GM23338 (cell line): Measurements from ENCODE around the gene PPP2R5E. TPM values are rescaled to one million over a fixed set of nuclear protein-coding genes. Genes with fewer than 3 reads are reported as not detected.

Experiments used
- ATAC-seq: fragments of 200-7000 bp; cut with Tn5 transposase; 3 replicates; pipeline ENCODE4 v1.9.1; 2020
- DNase-seq: peaks from one replicate; pipeline ENCODE4 v3.0.0-alpha.2; 2015; ENCODE audit warnings: low spot score
- H2AFZ ChIP-seq: fragments of 200-600 bp; sonication (generic); 2 replicates; pipeline ENCODE4 v1.8.0; 2016; ENCODE audit warnings: antibody characterized with exemption, mild to moderate bottlenecking, moderate library complexity
- H3F3A ChIP-seq: fragments of 200-600 bp; sonication (generic); replicated peaks from 2 replicates; pipeline ENCODE4 v1.8.0; 2017; ENCODE audit warnings: antibody characterized with exemption, mixed run types, low read depth
- H3K27ac ChIP-seq: fragments of 200-600 bp; sonication (generic); 2 replicates; pipeline ENCODE4 v1.6.1; 2016; ENCODE audit warnings: low read depth
- H3K27me3 ChIP-seq: fragments of 200-600 bp; sonication (generic); 2 replicates; pipeline ENCODE4 v1.8.0; 2016; ENCODE audit warnings: mild to moderate bottlenecking, mixed run types, moderate library complexity; ENCODE audit not compliant: insufficient read depth
- H3K36me3 ChIP-seq: fragments of 200-600 bp; sonication (generic); 2 replicates; pipeline ENCODE4 v1.8.0; 2016; ENCODE audit warnings: mild to moderate bottlenecking; ENCODE audit not compliant: insufficient read depth
- H3K4me1 ChIP-seq: fragments of 200-600 bp; sonication (generic); 2 replicates; pipeline ENCODE4 v1.8.0; 2016; ENCODE audit warnings: mild to moderate bottlenecking, moderate library complexity; ENCODE audit not compliant: insufficient read depth
- H3K4me2 ChIP-seq: fragments of 200-600 bp; sonication (generic); 2 replicates; pipeline ENCODE4 v1.7.1; 2017; ENCODE audit warnings: mixed run types
- H3K4me3 ChIP-seq: fragments of 200-600 bp; sonication (generic); 2 replicates; pipeline ENCODE4 v1.6.1; 2016; ENCODE audit warnings: mixed run types
- H3K79me2 ChIP-seq: fragments of 200-600 bp; sonication (generic); replicated peaks from 2 replicates; pipeline ENCODE4 v1.8.0; 2017; ENCODE audit warnings: mild to moderate bottlenecking; ENCODE audit not compliant: insufficient read depth
- H3K9me2 ChIP-seq: fragments of 200-600 bp; sonication (generic); 2 replicates; pipeline ENCODE4 v1.8.0; 2017; ENCODE audit not compliant: insufficient read depth
- H4K20me1 ChIP-seq: fragments of 200-600 bp; sonication (generic); replicated peaks from 2 replicates; pipeline ENCODE4 v1.8.0; 2017; ENCODE audit warnings: mild to moderate bottlenecking; ENCODE audit not compliant: insufficient read depth
- H3K27ac Mint-ChIP-seq: 2 replicates; pipeline ENCODE4 v1.8.0; 2020; ENCODE audit warnings: inconsistent platforms, mild to moderate bottlenecking, moderate library complexity, mixed read lengths
- H3K27me3 Mint-ChIP-seq: 3 replicates; pipeline ENCODE4 v1.8.0; 2022; ENCODE audit warnings: low read depth, mild to moderate bottlenecking, moderate library complexity, mixed read lengths, inconsistent platforms; ENCODE audit not compliant: insufficient read depth, poor library complexity
- H3K36me3 Mint-ChIP-seq: 3 replicates; pipeline ENCODE4 v1.8.0; 2021; ENCODE audit warnings: low read depth, mild to moderate bottlenecking, inconsistent platforms, moderate library complexity, mixed read lengths
- H3K4me1 Mint-ChIP-seq: 3 replicates; pipeline ENCODE4 v1.8.0; 2020; ENCODE audit warnings: mild to moderate bottlenecking, inconsistent platforms, mixed read lengths
- H3K4me3 Mint-ChIP-seq: 3 replicates; pipeline ENCODE4 v1.8.0; 2021; ENCODE audit warnings: moderate library complexity, mild to moderate bottlenecking, inconsistent platforms, mixed read lengths
- H3K9me3 Mint-ChIP-seq: 3 replicates; pipeline ENCODE4 v1.8.0; 2020; ENCODE audit warnings: moderate library complexity, mild to moderate bottlenecking, inconsistent platforms, mixed read lengths
- CREB1 ChIP-seq: fragments of 250-450 bp; sonication (Bioruptor Pico); IDR thresholded peaks from 2 replicates; pipeline ENCODE4 v1.5.0; 2020; ENCODE audit warnings: low read depth, mild to moderate bottlenecking, moderate library complexity
- EZH2 ChIP-seq: fragments of 200-600 bp; sonication (generic); IDR thresholded peaks from one replicate; pipeline ENCODE4 v1.8.0; 2017; ENCODE audit warnings: antibody characterized with exemption, mild to moderate bottlenecking, low read depth; ENCODE audit not compliant: unreplicated experiment
- EZH2phosphoT487 ChIP-seq: fragments of 200-600 bp; sonication (generic); IDR thresholded peaks from one replicate; pipeline ENCODE4 v1.8.1; 2018; ENCODE audit warnings: antibody characterized with exemption; ENCODE audit not compliant: unreplicated experiment
- NANOG ChIP-seq: IDR thresholded peaks from 2 replicates; pipeline ENCODE4 v1.6.1; 2016; ENCODE audit warnings: antibody characterized with exemption, borderline replicate concordance
- POLR2AphosphoS5 ChIP-seq: IDR thresholded peaks from 2 replicates; pipeline ENCODE4 v1.6.1; 2016; ENCODE audit warnings: antibody characterized with exemption, low read depth
- STAT1 ChIP-seq: IDR thresholded peaks from one replicate; pipeline ENCODE4 v1.6.1; 2016; ENCODE audit warnings: antibody characterized with exemption; ENCODE audit not compliant: unreplicated experiment
- ZNF114 ChIP-seq: fragments of 250-450 bp; sonication (Bioruptor Pico); IDR thresholded peaks from 2 replicates; pipeline ENCODE4 v1.5.0; 2020; ENCODE audit warnings: mild to moderate bottlenecking, moderate library complexity
- ZNF331 ChIP-seq: fragments of 250-450 bp; sonication (Bioruptor Pico); IDR thresholded peaks from 2 replicates; pipeline ENCODE4 v1.5.0; 2020; ENCODE audit warnings: low read depth, mild to moderate bottlenecking, moderate library complexity
- polyA plus RNA-seq: library from polyadenylated mRNA; unstranded; fragments of >200 nt; fragmentation: Nextera tagmentation; extraction: Ambion mirVana; gene quantifications from 2 replicates; pipeline ENCODE4 v1.2.1, GENCODE V29; 2016
- total RNA-seq: library from RNA; depleted of rRNA; stranded (reverse); fragments of >200 nt; shearing (Covaris generic); gene quantifications from 2 replicates; pipeline ENCODE4 v1.2.3, GENCODE V29; 2014
- TF ChIP-seq, protein P1 (sequence below): IDR thresholded peaks from one replicate; pipeline ENCODE4 v1.6.1; 2018; ENCODE audit warnings: antibody characterized with exemption; ENCODE audit not compliant: unreplicated experiment
- TF ChIP-seq, protein P2 (sequence below): fragments of 250-450 bp; sonication (Bioruptor Pico); IDR thresholded peaks from 2 replicates; pipeline ENCODE4 v1.5.0; 2020; ENCODE audit warnings: mild to moderate bottlenecking, moderate library complexity
- TF ChIP-seq, protein P3 (sequence below): IDR thresholded peaks from 2 replicates; pipeline ENCODE4 v1.6.1; 2016; ENCODE audit warnings: antibody characterized with exemption

The PPP2R5E gene
- total and polyA plus RNA-seq, 2 experiments from 2014 or later, result 40.9 to 45.5 TPM

DNA sequence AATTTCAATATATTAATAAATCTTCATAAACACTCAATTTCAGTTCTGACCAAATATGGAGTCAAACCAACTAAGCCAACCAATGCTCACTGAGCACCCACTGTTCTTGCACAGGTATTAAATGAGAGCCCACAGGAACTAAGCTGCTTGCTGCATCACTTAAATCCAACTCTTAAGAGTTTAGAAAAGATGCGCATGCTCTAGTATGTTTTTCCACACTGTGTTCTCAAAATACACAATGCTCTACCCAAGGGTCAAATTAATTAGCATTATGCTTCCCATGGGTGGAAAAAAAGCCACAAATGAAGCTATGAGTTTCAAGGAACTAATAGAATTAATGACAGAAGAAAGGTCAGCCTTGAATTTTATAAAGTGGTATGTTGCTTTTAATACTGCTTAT, 220.7 kb downstream of the PPP2R5E start:
- no peaks in the 10 kb centered on the region for H3K36me3 Mint-ChIP-seq
- H3K27ac ChIP-seq, result no peak overlapping the region
- H3K4me3 ChIP-seq, result no peak overlapping the region
- H3K36me3 ChIP-seq, result no peaks in the 10 kb centered on the region
- H3K27ac Mint-ChIP-seq, result no peak overlapping the region
- TF ChIP-seq POLR2AphosphoS5 (no peak), NANOG (no peak), STAT1 (no peak), EZH2phosphoT487 (no peak), EZH2 (no peak), ZNF114 (no peak), ZNF331 (CRISPR knock-in tag) (no peak), CREB1 (no peak)
- TF ChIP-seq, protein P1, sequence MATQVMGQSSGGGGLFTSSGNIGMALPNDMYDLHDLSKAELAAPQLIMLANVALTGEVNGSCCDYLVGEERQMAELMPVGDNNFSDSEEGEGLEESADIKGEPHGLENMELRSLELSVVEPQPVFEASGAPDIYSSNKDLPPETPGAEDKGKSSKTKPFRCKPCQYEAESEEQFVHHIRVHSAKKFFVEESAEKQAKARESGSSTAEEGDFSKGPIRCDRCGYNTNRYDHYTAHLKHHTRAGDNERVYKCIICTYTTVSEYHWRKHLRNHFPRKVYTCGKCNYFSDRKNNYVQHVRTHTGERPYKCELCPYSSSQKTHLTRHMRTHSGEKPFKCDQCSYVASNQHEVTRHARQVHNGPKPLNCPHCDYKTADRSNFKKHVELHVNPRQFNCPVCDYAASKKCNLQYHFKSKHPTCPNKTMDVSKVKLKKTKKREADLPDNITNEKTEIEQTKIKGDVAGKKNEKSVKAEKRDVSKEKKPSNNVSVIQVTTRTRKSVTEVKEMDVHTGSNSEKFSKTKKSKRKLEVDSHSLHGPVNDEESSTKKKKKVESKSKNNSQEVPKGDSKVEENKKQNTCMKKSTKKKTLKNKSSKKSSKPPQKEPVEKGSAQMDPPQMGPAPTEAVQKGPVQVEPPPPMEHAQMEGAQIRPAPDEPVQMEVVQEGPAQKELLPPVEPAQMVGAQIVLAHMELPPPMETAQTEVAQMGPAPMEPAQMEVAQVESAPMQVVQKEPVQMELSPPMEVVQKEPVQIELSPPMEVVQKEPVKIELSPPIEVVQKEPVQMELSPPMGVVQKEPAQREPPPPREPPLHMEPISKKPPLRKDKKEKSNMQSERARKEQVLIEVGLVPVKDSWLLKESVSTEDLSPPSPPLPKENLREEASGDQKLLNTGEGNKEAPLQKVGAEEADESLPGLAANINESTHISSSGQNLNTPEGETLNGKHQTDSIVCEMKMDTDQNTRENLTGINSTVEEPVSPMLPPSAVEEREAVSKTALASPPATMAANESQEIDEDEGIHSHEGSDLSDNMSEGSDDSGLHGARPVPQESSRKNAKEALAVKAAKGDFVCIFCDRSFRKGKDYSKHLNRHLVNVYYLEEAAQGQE, result no peak
- TF ChIP-seq, protein P2, sequence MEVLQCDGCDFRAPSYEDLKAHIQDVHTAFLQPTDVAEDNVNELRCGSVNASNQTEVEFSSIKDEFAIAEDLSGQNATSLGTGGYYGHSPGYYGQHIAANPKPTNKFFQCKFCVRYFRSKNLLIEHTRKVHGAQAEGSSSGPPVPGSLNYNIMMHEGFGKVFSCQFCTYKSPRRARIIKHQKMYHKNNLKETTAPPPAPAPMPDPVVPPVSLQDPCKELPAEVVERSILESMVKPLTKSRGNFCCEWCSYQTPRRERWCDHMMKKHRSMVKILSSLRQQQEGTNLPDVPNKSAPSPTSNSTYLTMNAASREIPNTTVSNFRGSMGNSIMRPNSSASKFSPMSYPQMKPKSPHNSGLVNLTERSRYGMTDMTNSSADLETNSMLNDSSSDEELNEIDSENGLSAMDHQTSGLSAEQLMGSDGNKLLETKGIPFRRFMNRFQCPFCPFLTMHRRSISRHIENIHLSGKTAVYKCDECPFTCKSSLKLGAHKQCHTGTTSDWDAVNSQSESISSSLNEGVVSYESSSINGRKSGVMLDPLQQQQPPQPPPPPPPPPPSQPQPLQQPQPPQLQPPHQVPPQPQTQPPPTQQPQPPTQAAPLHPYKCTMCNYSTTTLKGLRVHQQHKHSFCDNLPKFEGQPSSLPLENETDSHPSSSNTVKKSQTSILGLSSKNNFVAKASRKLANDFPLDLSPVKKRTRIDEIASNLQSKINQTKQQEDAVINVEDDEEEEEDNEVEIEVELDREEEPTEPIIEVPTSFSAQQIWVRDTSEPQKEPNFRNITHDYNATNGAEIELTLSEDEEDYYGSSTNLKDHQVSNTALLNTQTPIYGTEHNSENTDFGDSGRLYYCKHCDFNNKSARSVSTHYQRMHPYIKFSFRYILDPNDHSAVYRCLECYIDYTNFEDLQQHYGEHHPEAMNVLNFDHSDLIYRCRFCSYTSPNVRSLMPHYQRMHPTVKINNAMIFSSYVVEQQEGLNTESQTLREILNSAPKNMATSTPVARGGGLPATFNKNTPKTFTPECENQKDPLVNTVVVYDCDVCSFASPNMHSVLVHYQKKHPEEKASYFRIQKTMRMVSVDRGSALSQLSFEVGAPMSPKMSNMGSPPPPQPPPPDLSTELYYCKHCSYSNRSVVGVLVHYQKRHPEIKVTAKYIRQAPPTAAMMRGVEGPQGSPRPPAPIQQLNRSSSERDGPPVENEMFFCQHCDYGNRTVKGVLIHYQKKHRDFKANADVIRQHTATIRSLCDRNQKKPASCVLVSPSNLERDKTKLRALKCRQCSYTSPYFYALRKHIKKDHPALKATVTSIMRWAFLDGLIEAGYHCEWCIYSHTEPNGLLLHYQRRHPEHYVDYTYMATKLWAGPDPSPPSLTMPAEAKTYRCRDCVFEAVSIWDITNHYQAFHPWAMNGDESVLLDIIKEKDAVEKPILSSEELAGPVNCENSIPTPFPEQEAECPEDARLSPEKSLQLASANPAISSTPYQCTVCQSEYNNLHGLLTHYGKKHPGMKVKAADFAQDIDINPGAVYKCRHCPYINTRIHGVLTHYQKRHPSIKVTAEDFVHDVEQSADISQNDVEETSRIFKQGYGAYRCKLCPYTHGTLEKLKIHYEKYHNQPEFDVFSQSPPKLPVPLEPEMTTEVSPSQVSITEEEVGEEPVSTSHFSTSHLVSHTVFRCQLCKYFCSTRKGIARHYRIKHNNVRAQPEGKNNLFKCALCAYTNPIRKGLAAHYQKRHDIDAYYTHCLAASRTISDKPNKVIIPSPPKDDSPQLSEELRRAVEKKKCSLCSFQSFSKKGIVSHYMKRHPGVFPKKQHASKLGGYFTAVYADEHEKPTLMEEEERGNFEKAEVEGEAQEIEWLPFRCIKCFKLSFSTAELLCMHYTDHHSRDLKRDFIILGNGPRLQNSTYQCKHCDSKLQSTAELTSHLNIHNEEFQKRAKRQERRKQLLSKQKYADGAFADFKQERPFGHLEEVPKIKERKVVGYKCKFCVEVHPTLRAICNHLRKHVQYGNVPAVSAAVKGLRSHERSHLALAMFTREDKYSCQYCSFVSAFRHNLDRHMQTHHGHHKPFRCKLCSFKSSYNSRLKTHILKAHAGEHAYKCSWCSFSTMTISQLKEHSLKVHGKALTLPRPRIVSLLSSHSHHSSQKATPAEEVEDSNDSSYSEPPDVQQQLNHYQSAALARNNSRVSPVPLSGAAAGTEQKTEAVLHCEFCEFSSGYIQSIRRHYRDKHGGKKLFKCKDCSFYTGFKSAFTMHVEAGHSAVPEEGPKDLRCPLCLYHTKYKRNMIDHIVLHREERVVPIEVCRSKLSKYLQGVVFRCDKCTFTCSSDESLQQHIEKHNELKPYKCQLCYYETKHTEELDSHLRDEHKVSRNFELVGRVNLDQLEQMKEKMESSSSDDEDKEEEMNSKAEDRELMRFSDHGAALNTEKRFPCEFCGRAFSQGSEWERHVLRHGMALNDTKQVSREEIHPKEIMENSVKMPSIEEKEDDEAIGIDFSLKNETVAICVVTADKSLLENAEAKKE (CRISPR knock-in tag), result no peak
- TF ChIP-seq, protein P3, sequence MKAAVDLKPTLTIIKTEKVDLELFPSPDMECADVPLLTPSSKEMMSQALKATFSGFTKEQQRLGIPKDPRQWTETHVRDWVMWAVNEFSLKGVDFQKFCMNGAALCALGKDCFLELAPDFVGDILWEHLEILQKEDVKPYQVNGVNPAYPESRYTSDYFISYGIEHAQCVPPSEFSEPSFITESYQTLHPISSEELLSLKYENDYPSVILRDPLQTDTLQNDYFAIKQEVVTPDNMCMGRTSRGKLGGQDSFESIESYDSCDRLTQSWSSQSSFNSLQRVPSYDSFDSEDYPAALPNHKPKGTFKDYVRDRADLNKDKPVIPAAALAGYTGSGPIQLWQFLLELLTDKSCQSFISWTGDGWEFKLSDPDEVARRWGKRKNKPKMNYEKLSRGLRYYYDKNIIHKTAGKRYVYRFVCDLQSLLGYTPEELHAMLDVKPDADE, result no peak
- H3K9me2 ChIP-seq, result peaks cover 7% of the 10 kb centered on the region; the same call in 1 of the 2 replicates
- no peak for ATAC-seq
- H3K4me2 ChIP-seq, result no peak overlapping the region
- H4K20me1 ChIP-seq, result no peaks in the 10 kb centered on the region
- no peaks in the 10 kb centered on the region for H3K27me3 ChIP-seq
- no peaks in the 10 kb centered on the region for H3K79me2 ChIP-seq
- H2AFZ ChIP-seq, result no peak overlapping the region
- no peaks in the 10 kb centered on the region for H3K27me3 Mint-ChIP-seq
- H3F3A ChIP-seq, result no peaks in the 10 kb centered on the region
- H3K9me3 Mint-ChIP-seq, result no peaks in the 10 kb centered on the region
- DNase-seq, result no peak
- H3K4me1 Mint-ChIP-seq, result peaks cover 7% of the 10 kb centered on the region
- H3K4me3 Mint-ChIP-seq, result no peak overlapping the region
- H3K4me1 ChIP-seq, result no peaks in the 10 kb centered on the region
